Inflammatory macrophage treated with lipopolysaccharide for 1 hour (primary cell): ENCODE measurements around the gene BIRC2.

Experiments
- DNase-seq, 2 donors: peaks; one replicate each; pipeline ENCODE4 v3.0.0-alpha.2; 2020 to 2022

BIRC2 gene

DNA sequence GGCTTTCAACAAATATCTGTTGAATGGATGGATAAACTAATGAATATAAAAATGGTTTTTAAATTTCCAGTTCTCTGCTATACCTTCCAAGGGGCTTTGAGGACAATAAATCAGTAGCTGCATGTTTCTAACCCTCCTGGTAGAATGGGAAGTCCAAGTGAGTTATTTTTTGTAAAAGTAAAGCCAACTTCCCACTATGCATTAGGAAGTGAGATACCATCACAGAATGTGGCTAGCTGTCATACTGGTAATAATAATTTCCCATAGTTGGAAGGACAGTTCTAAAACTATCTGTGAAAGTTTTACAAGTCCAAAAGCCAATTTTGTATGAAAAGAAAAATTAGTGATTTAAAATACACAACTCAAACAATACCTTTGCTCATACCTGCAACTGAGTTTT, 55.5 kb downstream of the BIRC2 start:
- peak; percentile 24 to 25 for DNase-seq

DNA sequence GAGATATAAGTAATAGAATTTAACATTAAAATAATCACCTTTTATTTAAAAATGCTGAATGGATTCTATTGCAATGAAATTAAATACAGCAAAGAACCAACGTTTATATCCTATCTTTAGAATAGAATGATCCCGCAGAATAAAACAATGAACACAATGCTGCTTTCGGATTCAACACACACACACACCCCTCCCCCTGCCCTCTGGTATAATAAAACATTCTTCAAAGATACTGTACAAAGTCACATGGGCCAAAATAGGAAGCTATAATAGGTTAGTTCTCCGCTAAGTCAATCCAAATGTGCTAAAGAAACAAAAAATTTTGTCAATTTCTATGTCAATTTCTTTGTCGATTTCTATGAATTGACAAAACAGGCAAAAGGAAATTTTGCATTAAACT, 58.5 kb downstream of the BIRC2 start:
- DNase-seq: no peak

DNA sequence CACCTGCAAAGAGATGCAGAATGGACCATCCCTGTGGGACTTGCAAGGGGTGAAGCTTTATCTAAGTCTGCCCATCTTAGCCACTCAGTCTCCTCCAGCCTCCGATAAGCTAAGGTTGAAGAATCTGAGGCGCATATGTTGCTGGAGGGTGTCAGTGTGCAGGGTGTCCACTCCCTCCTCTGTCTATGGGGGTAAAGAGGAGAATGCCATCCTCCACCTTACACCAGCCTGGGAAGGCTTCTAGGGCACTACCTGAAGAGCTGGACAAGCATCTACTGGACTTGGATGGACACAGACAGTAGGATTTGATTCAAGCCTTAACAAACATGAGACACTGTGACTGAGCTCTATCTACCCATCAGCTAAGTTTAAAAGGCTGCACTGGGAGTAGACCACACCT, 59.1 kb downstream of the BIRC2 start:
- DNase-seq: no peak

GRCh38 chr11:102407901-102408300, 60.9 kb downstream of the BIRC2 start:
- no peak for DNase-seq

GRCh38 chr11:102408339-102408738, 61.3 kb downstream of the BIRC2 start:
- no peak for DNase-seq

GRCh38 chr11:102410382-102410784, 63.4 kb downstream of the BIRC2 start:
- DNase-seq: no peak

GRCh38 chr11:102411142-102411541, 64.1 kb downstream of the BIRC2 start:
- DNase-seq: no peak

- no peak for DNase-seq
Measured at GRCh38 chr11:102413497-102413896, 66.5 kb downstream of the BIRC2 start.

DNA sequence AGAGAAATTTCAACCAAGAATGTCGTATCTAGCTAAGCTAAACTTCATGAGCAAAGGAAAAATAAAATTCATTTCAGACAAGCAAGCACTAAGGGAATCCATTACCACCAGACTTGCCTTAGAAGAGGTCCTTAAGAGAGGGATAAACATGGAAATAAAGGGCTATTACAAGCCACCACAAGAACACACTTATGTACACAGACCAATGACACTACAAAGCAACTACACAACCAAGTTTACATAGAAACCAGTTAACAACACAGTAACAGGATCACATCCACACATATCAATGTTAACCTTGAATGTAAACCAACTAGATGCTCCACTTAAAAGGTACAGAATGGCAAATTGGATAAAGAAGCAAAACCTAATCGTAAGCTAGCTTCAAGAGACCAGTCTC, 67.5 kb downstream of the BIRC2 start:
- no peak for DNase-seq

DNA sequence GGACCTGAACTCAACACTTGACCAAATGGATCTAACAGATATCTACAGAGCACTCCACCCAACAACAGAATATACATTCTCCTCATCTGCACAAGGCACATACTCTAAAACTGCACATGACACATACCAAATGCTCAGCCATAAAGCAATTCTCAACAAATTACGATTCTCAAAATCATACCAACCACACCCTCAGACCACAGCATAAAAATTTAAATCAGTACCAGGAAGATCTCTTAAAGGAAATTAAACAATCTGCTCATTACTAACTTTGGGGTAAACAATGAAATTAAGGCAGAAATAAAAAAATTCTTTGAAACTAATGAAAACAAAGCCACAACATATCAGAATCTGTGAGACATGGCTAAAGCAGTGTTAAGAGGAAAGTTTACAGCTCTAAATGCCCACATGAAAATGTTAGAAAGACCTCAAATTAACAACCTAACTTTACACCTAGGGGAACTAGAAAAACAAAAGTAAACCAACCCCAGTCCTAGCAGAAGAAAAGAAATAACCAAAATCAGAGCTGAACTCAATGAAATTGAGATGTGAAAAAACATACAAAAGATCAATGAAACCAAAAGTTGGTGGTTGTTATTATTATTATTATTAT, 68.4 kb downstream of the BIRC2 start:
- no peak for DNase-seq

DNA sequence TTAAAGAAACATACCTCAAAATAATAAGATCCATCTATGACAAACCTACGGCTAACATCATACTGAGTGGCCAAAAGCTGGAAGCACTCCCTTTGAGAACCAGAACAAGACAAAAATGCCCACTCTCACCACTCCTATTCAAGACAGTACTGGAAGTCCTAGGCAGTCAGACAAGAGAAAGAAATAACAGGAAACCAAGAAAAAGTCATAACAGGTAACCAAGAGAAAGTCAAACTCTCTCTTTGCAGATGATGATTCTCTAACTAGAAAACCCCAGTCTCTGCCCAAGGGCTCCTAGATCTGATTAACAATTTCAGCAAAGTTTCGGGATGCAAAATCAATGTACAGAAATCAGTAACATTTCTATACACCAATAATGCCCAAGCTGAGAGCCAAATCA, 70.0 kb downstream of the BIRC2 start:
- no peak for DNase-seq

- DNase-seq: no peak
Measured at GRCh38 chr11:102419181-102419580, 72.2 kb downstream of the BIRC2 start.

DNA sequence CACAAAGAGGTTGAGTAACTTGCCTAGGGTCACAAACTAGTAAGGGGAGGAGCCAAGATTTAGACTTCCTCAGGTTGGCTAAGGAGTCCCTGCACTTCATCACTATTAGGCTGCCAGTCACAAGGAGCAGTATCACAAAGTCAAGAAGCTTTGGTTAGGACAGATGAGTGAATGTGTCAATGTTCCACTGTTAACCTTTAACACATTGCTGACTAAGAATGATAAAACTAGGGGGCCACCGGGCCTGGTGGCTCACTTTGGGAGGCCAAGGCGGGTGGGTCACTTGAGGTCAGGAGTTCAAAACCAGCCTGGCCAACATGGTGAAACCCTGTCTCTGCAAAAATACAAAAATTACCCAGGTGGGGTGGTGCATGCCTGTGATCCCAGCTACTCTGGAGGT, 73.5 kb downstream of the BIRC2 start:
- no peak for DNase-seq

GRCh38 chr11:102421261-102421660, 74.2 kb downstream of the BIRC2 start:
- no peak for DNase-seq

GRCh38 chr11:102422817-102423712, 76.1 kb downstream of the BIRC2 start:
- DNase-seq: peak in 1 of 2 donors; percentile 35

GRCh38 chr11:102423936-102424335, 76.9 kb downstream of the BIRC2 start:
- no peak for DNase-seq

DNA sequence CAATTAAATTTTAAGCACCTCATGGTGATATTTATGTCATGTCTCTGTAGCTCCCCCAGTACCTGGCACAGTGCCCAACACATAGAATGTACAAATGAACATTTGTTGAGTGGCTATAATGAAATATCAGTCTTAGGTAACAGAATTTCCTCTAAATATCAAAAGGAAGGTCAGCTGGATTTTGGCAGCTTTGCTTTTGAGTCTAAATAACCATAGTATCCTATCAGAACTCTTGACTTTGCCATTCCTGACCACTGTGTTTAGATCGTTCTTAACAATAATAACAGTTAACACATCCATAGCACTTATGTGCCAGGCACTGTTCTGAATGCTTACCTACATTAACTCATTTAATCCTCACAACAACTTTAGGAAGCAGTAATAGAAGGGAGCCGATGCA, 79.0 kb downstream of the BIRC2 start:
- no peak for DNase-seq

- DNase-seq: no peak
Measured at GRCh38 chr11:102426570-102426969, 79.6 kb downstream of the BIRC2 start.

DNA sequence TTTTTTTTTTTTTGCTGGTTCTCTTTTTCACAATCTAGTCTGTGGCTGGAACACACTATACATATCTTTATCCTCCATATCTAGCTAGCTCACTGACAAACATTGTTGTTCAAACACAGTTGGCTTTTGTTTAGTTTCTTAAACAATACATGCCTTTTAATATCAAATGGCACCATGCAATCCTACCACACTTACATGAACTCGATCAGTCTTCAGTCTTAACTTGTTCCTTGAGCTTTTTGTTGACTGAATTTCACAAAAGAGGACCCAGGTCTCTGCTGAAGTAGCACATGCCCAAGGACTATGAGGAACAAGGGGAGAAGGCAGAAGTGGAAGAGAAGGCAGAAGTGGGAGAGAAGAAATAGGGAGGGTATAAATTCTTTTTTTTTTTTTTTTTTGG, 80.1 kb downstream of the BIRC2 start:
- DNase-seq: peak in 1 of 2 donors; percentile 42
